Naive thymus-derived CD8-positive, alpha-beta T cell (primary cell): ENCODE results near the gene TAF4. TPM values are rescaled to one million over a fixed set of nuclear protein-coding genes. Genes with fewer than 3 reads are reported as not detected.
"Not testable (repeated sequence)": the region's sequence is repeated elsewhere in the genome, so short reads cannot be mapped to it uniquely, and the experiment has no call there.

Experiments
- ATAC-seq, 2 donors: fragments of 150-1000 bp; cut with Tn5 transposase in 1 of 2; sonication (Bioruptor Pico), chemical (Tn5 transposase) in 1 of 2; 1 replicate in 1 of 2; 2 replicates in 1 of 2; pipeline ENCODE4 v1.10.0; 2021; ENCODE audit warnings: mild to moderate bottlenecking in 2 of 2, moderate library complexity in 2 of 2
- POLR2A ChIA-PET: fragments of 350-600 bp; sonication (Branson Sonifier 250); formaldehyde crosslinking; loops from one replicate; lab custom pipeline; 2021; ENCODE audit warnings: antibody characterized with exemption; lab: Charles Lee
- DNase-seq, 10 donors: peaks; one replicate each; pipeline versions ENCODE4 v3.0.0 to v3.0.0-alpha.2; 2020 to 2022
- H3K27ac Mint-ChIP-seq, 10 donors: one replicate each; pipeline ENCODE4 v1.8.0; 2020 to 2022; ENCODE audit warnings: mild to moderate bottlenecking in 10 of 10, mixed read lengths in 10 of 10, moderate library complexity in 4 of 10, inconsistent platforms in 1 of 10
- H3K27me3 Mint-ChIP-seq, 5 donors: one replicate each; pipeline ENCODE4 v1.8.0; 2021 to 2022; ENCODE audit warnings: mixed read lengths in 5 of 5
- H3K36me3 Mint-ChIP-seq, 3 donors: one replicate each; pipeline ENCODE4 v1.8.0; 2020 to 2022; ENCODE audit warnings: mixed read lengths in 3 of 3, mild to moderate bottlenecking in 2 of 3, inconsistent platforms in 1 of 3
- H3K4me1 Mint-ChIP-seq, 4 donors: one replicate each; pipeline ENCODE4 v1.8.0; 2021 to 2022; ENCODE audit warnings: mixed read lengths in 4 of 4
- H3K4me3 Mint-ChIP-seq, 10 donors: one replicate each; pipeline ENCODE4 v1.8.0; 2020 to 2022; ENCODE audit warnings: mild to moderate bottlenecking in 10 of 10, mixed read lengths in 10 of 10, moderate library complexity in 6 of 10, inconsistent platforms in 1 of 10
- H3K9me3 Mint-ChIP-seq, 9 donors: one replicate each; pipeline ENCODE4 v1.8.0; 2020 to 2022; ENCODE audit warnings: mixed read lengths in 9 of 9, mild to moderate bottlenecking in 3 of 9, inconsistent platforms in 1 of 9, moderate library complexity in 1 of 9
- polyA plus RNA-seq, 3 donors: library from polyadenylated mRNA; unstranded; fragments of 300-500 nt; fragmentation: Illumina TruSeq; gene quantifications; one replicate each; pipeline ENCODE4 v1.2.3, GENCODE V29; 2021
- total RNA-seq, 8 experiments: library from RNA in 2 of 8; stranded (reverse) in 2 of 8; gene quantifications; one replicate each; pipeline ENCODE4 v1.2.3 and lab custom pipeline; 2021 to 2026

The TAF4 gene
- total and polyA plus RNA-seq, 5 experiments from 2014 or later: 0.31 to 41.5 (median 1.6) TPM

GRCh38 chr20:62062661-62063314, 2.9 kb downstream of the TAF4 start:
- peak overlapping the region in 7 of 10 donors; percentile 25 to 66 (median 57) for H3K27ac Mint-ChIP-seq
- H3K36me3 Mint-ChIP-seq: peaks cover 0 to 5% (median 0%) of the 10 kb centered on the region in 3 donors
- H3K4me3 Mint-ChIP-seq: peak overlapping the region; percentile 51 to 89 (median 72)
- DNase-seq: no peak
- no peak for ATAC-seq
- H3K4me1 Mint-ChIP-seq: peaks cover 39 to 67% (median 65%) of the 10 kb centered on the region in 4 donors
- H3K9me3 Mint-ChIP-seq: no peaks in the 10 kb centered on the region
- POLR2A ChIA-PET: interaction anchor here (0.7 to 1.7 kb wide), 5 partner anchors 33 to 80 kb away, joined by 3 to 6 read pairs (median 4); partner anchors contain the start of genes PSMA7 and SS18L1
- no peaks in the 10 kb centered on the region for H3K27me3 Mint-ChIP-seq

- Mint-ChIP-seq H3K36me3 (peaks cover 0 to 5% (median 0%) of the 10 kb centered on the region in 3 donors), H3K9me3 (no peaks in the 10 kb centered on the region), H3K27me3 (no peaks in the 10 kb centered on the region), H3K27ac (peak overlapping the region in 2 of 10 donors; percentile 26 to 66), H3K4me3 (peak overlapping the region in 5 of 10 donors; percentile 51 to 89 (median 83)), H3K4me1 (peaks cover 32 to 64% (median 62%) of the 10 kb centered on the region in 4 donors)
- ATAC-seq (no peak), DNase-seq (no peak)
- POLR2A ChIA-PET: interaction anchor here (1.3 to 1.7 kb wide), 2 partner anchors 59 to 81 kb away, joined by 4 to 6 read pairs; partner anchors contain the start of genes PSMA7 and SS18L1
These were observed 3.7 kb downstream of the TAF4 start for GRCh38 chr20:62061851-62062423.

- Mint-ChIP-seq H3K27ac (peak overlapping the region in 5 of 10 donors; percentile 26 to 80 (median 66)), H3K36me3 (peaks cover 0 to 5% (median 0%) of the 10 kb centered on the region in 3 donors), H3K9me3 (no peaks in the 10 kb centered on the region), H3K27me3 (no peaks in the 10 kb centered on the region), H3K4me3 (peak overlapping the region in 2 of 10 donors; percentile 33 to 47), H3K4me1 (peaks cover 35 to 68% (median 62%) of the 10 kb centered on the region in 4 donors)
- ATAC-seq (no peak), DNase-seq (no peak)
- POLR2A ChIA-PET: interaction anchor here (1.7 kb wide), 1 partner anchor 60 kb away, joined by 6 read pairs; no protein-coding TSS in a partner anchor
These were observed 4.8 kb downstream of the TAF4 start for GRCh38 chr20:62060631-62061541.

GRCh38 chr20:62059920-62060630, 5.6 kb downstream of the TAF4 start:
- peak in 1 of 10 donors; percentile 45 for DNase-seq
- H3K4me3 Mint-ChIP-seq: peak overlapping the region in 3 of 10 donors; percentile 1 to 40 (median 39)
- no peaks in the 10 kb centered on the region for H3K27me3 Mint-ChIP-seq
- H3K9me3 Mint-ChIP-seq: no peaks in the 10 kb centered on the region
- ATAC-seq: no peak
- peaks cover 0 to 5% (median 0%) of the 10 kb centered on the region in 3 donors for H3K36me3 Mint-ChIP-seq
- H3K27ac Mint-ChIP-seq: peak overlapping the region in 3 of 10 donors; percentile 16 to 66 (median 44)
- H3K4me1 Mint-ChIP-seq: peaks cover 35 to 74% (median 63%) of the 10 kb centered on the region in 4 donors
- POLR2A ChIA-PET: no interaction called here

- DNase-seq (no peak), ATAC-seq (no peak)
- H3K27me3 Mint-ChIP-seq: no peaks in the 10 kb centered on the region
- peak overlapping the region in 6 of 10 donors; percentile 1 to 47 (median 30) for H3K4me3 Mint-ChIP-seq
- POLR2A ChIA-PET: no interaction called here
- peak overlapping the region in 8 of 10 donors; percentile 4 to 72 (median 26) for H3K27ac Mint-ChIP-seq
- H3K4me1 Mint-ChIP-seq: peaks cover 40 to 80% (median 69%) of the 10 kb centered on the region in 4 donors
- H3K9me3 Mint-ChIP-seq: no peaks in the 10 kb centered on the region
- H3K36me3 Mint-ChIP-seq: peaks cover 0 to 5% (median 0%) of the 10 kb centered on the region in 3 donors
These were observed 6.3 kb downstream of the TAF4 start for GRCh38 chr20:62059401-62059800.

GRCh38 chr20:62058941-62059340, 6.7 kb downstream of the TAF4 start:
- Mint-ChIP-seq H3K27ac (peak overlapping the region in 1 of 10 donors; percentile 37), H3K36me3 (peaks cover 0 to 5% (median 0%) of the 10 kb centered on the region in 3 donors), H3K27me3 (no peaks in the 10 kb centered on the region), H3K4me1 (peaks cover 42 to 82% (median 73%) of the 10 kb centered on the region in 4 donors), H3K4me3 (peak overlapping the region in 4 of 10 donors; percentile 1 to 40 (median 14)), H3K9me3 (no peaks in the 10 kb centered on the region)
- ATAC-seq (no peak), DNase-seq (no peak)
- POLR2A ChIA-PET: no interaction called here

GRCh38 chr20:62056975-62057374, 8.7 kb downstream of the TAF4 start:
- ATAC-seq (no peak), DNase-seq (no peak)
- peaks cover 39 to 80% (median 64%) of the 10 kb centered on the region in 4 donors for H3K4me1 Mint-ChIP-seq
- peak overlapping the region in 3 of 10 donors; percentile 8 to 53 (median 39) for H3K4me3 Mint-ChIP-seq
- H3K27me3 Mint-ChIP-seq: no peaks in the 10 kb centered on the region
- H3K27ac Mint-ChIP-seq: peak overlapping the region in 4 of 10 donors; percentile 11 to 29 (median 18)
- POLR2A ChIA-PET: no interaction called here
- peaks cover 0 to 5% (median 0%) of the 10 kb centered on the region in 3 donors for H3K36me3 Mint-ChIP-seq
- H3K9me3 Mint-ChIP-seq: no peaks in the 10 kb centered on the region

GRCh38 chr20:62056377-62056776, 9.3 kb downstream of the TAF4 start:
- POLR2A ChIA-PET: no interaction called here
- H3K36me3 Mint-ChIP-seq: no peaks in the 10 kb centered on the region
- DNase-seq: no peak
- H3K27me3 Mint-ChIP-seq: no peaks in the 10 kb centered on the region
- peak overlapping the region in 3 of 10 donors; percentile 13 to 69 (median 47) for H3K27ac Mint-ChIP-seq
- H3K9me3 Mint-ChIP-seq: no peaks in the 10 kb centered on the region
- H3K4me3 Mint-ChIP-seq: no peak overlapping the region
- no peak for ATAC-seq
- H3K4me1 Mint-ChIP-seq: peaks cover 38 to 79% (median 63%) of the 10 kb centered on the region in 4 donors

- Mint-ChIP-seq H3K27ac (peak overlapping the region in 2 of 10 donors; percentile 22 to 86), H3K4me3 (peak overlapping the region in 1 of 10 donors; percentile 30), H3K4me1 (peaks cover 41 to 79% (median 62%) of the 10 kb centered on the region in 4 donors)
- H3K27me3 Mint-ChIP-seq, H3K36me3 Mint-ChIP-seq, POLR2A ChIA-PET, H3K9me3 Mint-ChIP-seq, ATAC-seq, DNase-seq: not testable (repeated sequence)
These were observed 9.9 kb downstream of the TAF4 start for GRCh38 chr20:62055862-62056115.

- Mint-ChIP-seq H3K9me3 (no peaks in the 10 kb centered on the region), H3K36me3 (no peaks in the 10 kb centered on the region), H3K4me1 (peaks cover 42 to 80% (median 63%) of the 10 kb centered on the region in 4 donors), H3K4me3 (no peak overlapping the region), H3K27ac (peak overlapping the region in 2 of 10 donors; percentile 22 to 86), H3K27me3 (no peaks in the 10 kb centered on the region)
- no peak for DNase-seq
- no peak for ATAC-seq
- POLR2A ChIA-PET: no interaction called here
These were observed 10.4 kb downstream of the TAF4 start for GRCh38 chr20:62055106-62055861.

- Mint-ChIP-seq H3K9me3 (no peaks in the 10 kb centered on the region), H3K4me3 (peak overlapping the region in 1 of 10 donors; percentile 33), H3K27ac (peak overlapping the region in 1 of 10 donors; percentile 38), H3K36me3 (no peaks in the 10 kb centered on the region), H3K4me1 (peaks cover 37 to 80% (median 60%) of the 10 kb centered on the region in 4 donors), H3K27me3 (no peaks in the 10 kb centered on the region)
- DNase-seq (no peak), ATAC-seq (no peak)
- POLR2A ChIA-PET: no interaction called here
These were observed 11.2 kb downstream of the TAF4 start for GRCh38 chr20:62054451-62054953.
